ENCODE data around the gene SCN9A. TPM values are rescaled to one million over a fixed set of nuclear protein-coding genes. Genes with fewer than 3 reads are reported as not detected.

Gene SCN9A
- total and polyA plus RNA-seq, 2 of the 8 experiments (the other 6 are each of a cell fraction or from before 2014, with no cell fraction given): 1.6 to 6.2 TPM

DNA sequence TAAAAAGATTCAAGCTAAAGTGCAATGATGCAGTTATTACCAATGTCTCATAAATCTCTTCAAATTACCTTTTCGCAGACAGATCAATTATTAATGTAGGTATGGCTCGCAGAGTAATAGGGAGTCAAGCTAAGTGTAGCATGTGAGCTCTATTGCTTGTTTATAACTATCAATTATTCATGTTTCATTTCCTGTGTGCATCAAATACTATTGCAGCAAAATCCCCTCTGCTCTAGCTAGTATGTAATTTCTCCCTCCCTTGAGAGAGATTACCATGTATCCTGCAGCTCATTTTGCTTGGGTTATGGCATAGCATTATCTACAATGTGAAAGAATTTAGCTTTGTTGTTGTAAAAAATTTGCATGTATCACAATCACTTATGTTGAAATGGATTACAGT lies 182.3 kb downstream of the SCN9A start:
- FAIRE-seq (no peak), DNase-seq (ENCODE audit: low read depth in 1 of 2, low spot score in 2 of 2) (no peak)
- no peak overlapping the region for H3K9ac ChIP-seq (replicated peaks in 1 of 4; ENCODE audit: extremely low read depth in 1 of 4, low read depth in 3 of 4, low read length in 3 of 4)
- H4K8ac ChIP-seq (ENCODE audit: extremely low read depth, insufficient read depth, low read length): no peak overlapping the region
- H2BK12ac ChIP-seq (ENCODE audit: low read depth, low read length): no peak overlapping the region
- no peak overlapping the region for H3K4me3 ChIP-seq (ENCODE audit: extremely low read depth in 1 of 4, insufficient read depth in 2 of 4, low read depth in 3 of 4, low read length in 4 of 4)
- H3K9me3 ChIP-seq (ENCODE audit: insufficient read depth in 2 of 2, low read depth in 1 of 2, low read length in 1 of 2): no peaks in the 10 kb centered on the region
- H2AK5ac ChIP-seq (ENCODE audit: low read depth, low read length): no peak overlapping the region
- H3K27ac ChIP-seq (ENCODE audit: low read depth, low read length): no peak overlapping the region
- WGBS, 2 experiments (ENCODE audit: extremely low coverage in 1 of 2, insufficient coverage in 1 of 2, insufficient read length in 1 of 2, insufficient replicate concordance in 2 of 2, low coverage in 1 of 2, low lambda C conversion rate in 2 of 2, missing lambda C conversion rate in 1 of 2): 80% methylated on average over 2 of the region's 2 CpGs; no CpG with 5 or more reads in 1 of the 2 experiments
- no peak overlapping the region for H3K4me2 ChIP-seq (ENCODE audit: insufficient read depth in 1 of 2, low read depth in 2 of 2, low read length in 2 of 2)
- H2BK20ac ChIP-seq (ENCODE audit: low read length): no peak overlapping the region
- ChIA-PET POLR2A (ENCODE audit: partially characterized antibody) (no interaction called here), CTCF (ENCODE audit: partially characterized antibody) (interaction anchor here (0.5 to 2.9 kb wide), 4 partner anchors 10 to 192 kb away, joined by 3 to 14 read pairs (median 5); no protein-coding TSS in a partner anchor)
- H3K18ac ChIP-seq (ENCODE audit: extremely low read depth, low read length): no peak overlapping the region
- TF ChIP-seq FOSL1 (IDR thresholded peaks at IDR 0.05; ENCODE audit: insufficient read depth, low read depth, low read length) (no peak), TAF7 (optimal IDR thresholded peaks at IDR 0.05; ENCODE audit: borderline replicate concordance, low read depth, low read length) (no peak), JUND (IDR thresholded peaks at IDR 0.05; ENCODE audit: low read length) (no peak)
- no peak overlapping the region for H3K4ac ChIP-seq (replicated peaks; ENCODE audit: insufficient read length, low read depth, low read length)
- H2BK120ac ChIP-seq (replicated peaks; ENCODE audit: low read depth, low read length): no peak overlapping the region
- no peaks in the 10 kb centered on the region for H3K36me3 ChIP-seq (ENCODE audit: control insufficient read depth in 2 of 4, insufficient read depth in 4 of 4, low read length in 3 of 4)
- no peaks in the 10 kb centered on the region for H4K20me1 ChIP-seq (replicated peaks in 1 of 2; ENCODE audit: control insufficient read depth in 1 of 2, insufficient read depth in 2 of 2, low read length in 2 of 2)
- H3K4me1 ChIP-seq (replicated peaks in 1 of 4; ENCODE audit: control insufficient read depth in 3 of 4, insufficient read depth in 4 of 4, low read length in 3 of 4): no peaks in the 10 kb centered on the region
- H4K5ac ChIP-seq (ENCODE audit: insufficient read length, low read depth, low read length): no peak overlapping the region
- H3K23ac ChIP-seq (ENCODE audit: insufficient read length): no peak overlapping the region
- H3K23me2 ChIP-seq (ENCODE audit: low read depth, low read length): no peaks in the 10 kb centered on the region
- H3K27me3 ChIP-seq (replicated peaks in 1 of 4; ENCODE audit: control insufficient read depth in 3 of 4, extremely low read depth in 1 of 4, insufficient read depth in 3 of 4, low read length in 3 of 4): no peaks in the 10 kb centered on the region
- no peak overlapping the region for H2AFZ ChIP-seq (ENCODE audit: low read length)
- no peak overlapping the region for H2BK15ac ChIP-seq (ENCODE audit: low read length)
- no peak overlapping the region for H3K14ac ChIP-seq (ENCODE audit: insufficient read length)
- no peaks in the 10 kb centered on the region for H3K79me2 ChIP-seq (ENCODE audit: control insufficient read depth in 1 of 2, insufficient read depth in 2 of 2, low read length in 2 of 2)
- no peak overlapping the region for H4K91ac ChIP-seq (replicated peaks; ENCODE audit: insufficient read length, low read length)
- no peak overlapping the region for H2BK5ac ChIP-seq (ENCODE audit: low read depth, low read length)
- no peaks in the 10 kb centered on the region for H3K79me1 ChIP-seq (ENCODE audit: low read depth, low read length)
- no peak overlapping the region for H3K56ac ChIP-seq (replicated peaks; ENCODE audit: insufficient read length, low read depth, low read length)

Measured in H1 (cell line).